IMR-90 (cell line): ENCODE measurements around the gene RBFOX2. TPM values are rescaled to one million over a fixed set of nuclear protein-coding genes. Genes with fewer than 3 reads are reported as not detected.

Experiments used
- ATAC-seq: fragments of 200-7000 bp; cut with Tn5 transposase; 2 replicates; pipeline ENCODE4 v1.9.1; 2020; ENCODE audit warnings: low read depth, mild to moderate bottlenecking, moderate library complexity
- BruUV-seq: library from RNA; stranded (reverse); fragments of 400-500 nt; replicated peaks from 2 replicates; lab custom pipeline; 2021; lab: Mats Ljungman, UMichigan
- CTCF ChIA-PET: fragments of 300-600 bp; formaldehyde crosslinking; extraction: SDS; loops from one replicate; lab custom pipeline; 2021; ENCODE audit warnings: antibody characterized with exemption; lab: Yijun Ruan, JAX
- POLR2A ChIA-PET: fragments of 300-600 bp; sonication (Branson Sonifier 250); formaldehyde crosslinking; loops from one replicate; lab custom pipeline; 2022; ENCODE audit warnings: antibody characterized with exemption; ENCODE audit not compliant: unreplicated experiment; lab: Charles Lee
- DNase-seq: peaks from one replicate; pipeline ENCODE4 v3.0.0; 2013
- H2AFZ ChIP-seq: replicated peaks from 2 replicates; pipeline ENCODE3; 2013; ENCODE audit warnings: low read length, mild to moderate bottlenecking; ENCODE audit not compliant: poor library complexity
- H2AK5ac ChIP-seq: 2 replicates; pipeline ENCODE4 v1.6.1; 2013; ENCODE audit warnings: low read depth, low read length, inconsistent platforms
- H2AK9ac ChIP-seq: replicated peaks from 2 replicates; pipeline ENCODE3; 2013; ENCODE audit warnings: mild to moderate bottlenecking, low read depth, low read length, moderate library complexity; ENCODE audit not compliant: poor library complexity
- H2BK120ac ChIP-seq: 2 replicates; pipeline ENCODE4 v1.6.1; 2013; ENCODE audit warnings: low read depth, low read length, inconsistent platforms
- H2BK15ac ChIP-seq: 3 replicates; pipeline ENCODE4 v1.6.1; 2013; ENCODE audit warnings: low read depth, low read length, inconsistent platforms
- H2BK20ac ChIP-seq: 2 replicates; pipeline ENCODE4 v1.6.1; 2013; ENCODE audit warnings: low read depth, mild to moderate bottlenecking, inconsistent platforms, low read length, moderate library complexity
- H2BK5ac ChIP-seq: 2 replicates; pipeline ENCODE4 v1.6.1; 2013; ENCODE audit warnings: mild to moderate bottlenecking, low read depth, low read length, inconsistent platforms; ENCODE audit not compliant: poor library complexity, severe bottlenecking
- H3K14ac ChIP-seq: replicated peaks from 2 replicates; pipeline ENCODE4 v1.6.1; 2013; ENCODE audit warnings: low read depth, low read length, inconsistent platforms
- H3K18ac ChIP-seq: 2 replicates; pipeline ENCODE4 v1.6.1; 2013; ENCODE audit warnings: low read depth, low read length, control low read depth
- H3K23ac ChIP-seq: 2 replicates; pipeline ENCODE4 v1.6.1; 2013; ENCODE audit warnings: low read depth, low read length, inconsistent platforms
- H3K27ac ChIP-seq: 2 replicates; pipeline ENCODE4 v1.5.1; 2013; ENCODE audit warnings: mild to moderate bottlenecking, control low read depth, low read length; ENCODE audit not compliant: insufficient read depth
- H3K27me3 ChIP-seq: 2 replicates; pipeline ENCODE4 v1.6.1; 2013; ENCODE audit warnings: low read length; ENCODE audit not compliant: control insufficient read depth, insufficient read depth
- H3K36me3 ChIP-seq: 2 replicates; pipeline ENCODE4 v1.6.1; 2013; ENCODE audit warnings: low read length, mixed read lengths; ENCODE audit not compliant: control insufficient read depth, insufficient read depth
- H3K4ac ChIP-seq: 2 replicates; pipeline ENCODE4 v1.6.1; 2013; ENCODE audit warnings: low read depth, low read length, inconsistent platforms
- H3K4me1 ChIP-seq: 2 replicates; pipeline ENCODE4 v1.6.1; 2013; ENCODE audit warnings: low read length, mixed read lengths; ENCODE audit not compliant: control insufficient read depth, insufficient read depth
- H3K4me2 ChIP-seq: 2 replicates; pipeline ENCODE4 v1.6.1; 2013; ENCODE audit warnings: low read depth, mild to moderate bottlenecking, control low read depth, low read length, moderate library complexity
- H3K4me3 ChIP-seq: 2 replicates; pipeline ENCODE4 v1.5.1; 2013; ENCODE audit warnings: low read depth, mild to moderate bottlenecking, control low read depth, low read length, moderate library complexity; ENCODE audit not compliant: insufficient read depth
- H3K56ac ChIP-seq: 2 replicates; pipeline ENCODE4 v1.6.1; 2013; ENCODE audit warnings: low read length, inconsistent platforms; ENCODE audit not compliant: insufficient read depth; ENCODE audit errors: extremely low read depth
- H3K79me1 ChIP-seq, 2 experiments: 2 replicates each; pipeline ENCODE4 v1.6.1; 2013; ENCODE audit warnings: low read length in 2 of 2, inconsistent platforms in 1 of 2, low read depth in 1 of 2
- H3K9ac ChIP-seq: 2 replicates; pipeline ENCODE4 v1.6.1; 2013; ENCODE audit warnings: low read depth, low read length, control low read depth
- H3K9me1 ChIP-seq: 2 replicates; pipeline ENCODE4 v1.6.1; 2013; ENCODE audit warnings: low read length, inconsistent platforms; ENCODE audit not compliant: insufficient read depth
- H3K9me3 ChIP-seq: 2 replicates; pipeline ENCODE4 v1.6.1; 2013; ENCODE audit warnings: low read length; ENCODE audit not compliant: control insufficient read depth, insufficient read depth
- H4K20me1 ChIP-seq: 2 replicates; pipeline ENCODE4 v1.6.1; 2013; ENCODE audit warnings: low read length, inconsistent platforms; ENCODE audit not compliant: insufficient read depth
- H4K5ac ChIP-seq: 2 replicates; pipeline ENCODE4 v1.6.1; 2013; ENCODE audit warnings: mild to moderate bottlenecking, low read depth, low read length, control low read depth
- H4K8ac ChIP-seq, 2 experiments: 2 replicates each; pipeline ENCODE4 v1.6.1; 2013; ENCODE audit warnings: low read depth in 2 of 2, low read length in 2 of 2, control low read depth in 1 of 2, inconsistent platforms in 1 of 2
- H4K91ac ChIP-seq: 2 replicates; pipeline ENCODE4 v1.6.1; 2013; ENCODE audit warnings: low read depth, low read length, inconsistent platforms; ENCODE audit not compliant: insufficient read depth
- CEBPB ChIP-seq: IDR thresholded peaks from 2 replicates; pipeline ENCODE4 v1.6.1; 2012; ENCODE audit warnings: low read depth, low read length, improper control_type of control experiment
- CHD1 ChIP-seq: IDR thresholded peaks from 2 replicates; pipeline ENCODE4 v1.6.1; 2012; ENCODE audit warnings: low read depth, low read length, improper control_type of control experiment
- RAD21 ChIP-seq: IDR thresholded peaks from 2 replicates; pipeline ENCODE4 v1.6.1; 2012; ENCODE audit warnings: low read length, improper control_type of control experiment
- WGBS, 2 experiments: methylation state at CpG; one replicate each; pipeline versions ENCODE4 v1.1.5 to v1.1.7; 2013; ENCODE audit warnings: missing lambda C conversion rate in 2 of 2; ENCODE audit not compliant: insufficient read length in 1 of 2; ENCODE audit errors: extremely low coverage in 2 of 2; 5-methylcytosine and 5-hydroxymethylcytosine counted together
- dilution Hi-C: fragments of 300-500 bp; cut with HindIII; formaldehyde crosslinking; loops from one replicate; pipeline ENCODE4 v1.14.3; 2018; ENCODE audit warnings: low sequenced_read_pairs; ENCODE audit not compliant: unreplicated experiment
- in situ Hi-C: fragments of 300-500 bp; cut with MboI; formaldehyde crosslinking; loops from 3 replicates; pipeline ENCODE4 v1.14.3; 2019; ENCODE audit warnings: low sequenced_read_pairs, inconsistent platforms, mixed read lengths
- intact Hi-C: fragments of 100-400 bp; cut with micrococcal nuclease; formaldehyde crosslinking; loops from 2 replicates; pipeline ENCODE4 v1.10.0; 2022
- polyA plus RNA-seq, 3 experiments: library from polyadenylated mRNA; depleted of rRNA; stranded (reverse); fragments of >200 nt; gene quantifications; 2 replicates each; pipeline ENCODE4 v1.2.3, GENCODE V29; 2012; ENCODE audit warnings: low replicate concordance in 1 of 3
- total RNA-seq: library from RNA; depleted of rRNA; stranded (reverse); fragments of >200 nt; gene quantifications from 2 replicates; pipeline ENCODE4 v1.2.3, GENCODE V29; 2012
- TF ChIP-seq, protein P1 (sequence below): fragments of 150-350 bp; IDR thresholded peaks from 2 replicates; pipeline ENCODE4 v1.6.1; 2017; ENCODE audit warnings: mild to moderate bottlenecking, antibody characterized with exemption, low read length, low read depth

RBFOX2 gene
- total and polyA plus RNA-seq, 2 of the 4 experiments (the other 2 are of a cell fraction), result 146 to 178 TPM

DNA sequence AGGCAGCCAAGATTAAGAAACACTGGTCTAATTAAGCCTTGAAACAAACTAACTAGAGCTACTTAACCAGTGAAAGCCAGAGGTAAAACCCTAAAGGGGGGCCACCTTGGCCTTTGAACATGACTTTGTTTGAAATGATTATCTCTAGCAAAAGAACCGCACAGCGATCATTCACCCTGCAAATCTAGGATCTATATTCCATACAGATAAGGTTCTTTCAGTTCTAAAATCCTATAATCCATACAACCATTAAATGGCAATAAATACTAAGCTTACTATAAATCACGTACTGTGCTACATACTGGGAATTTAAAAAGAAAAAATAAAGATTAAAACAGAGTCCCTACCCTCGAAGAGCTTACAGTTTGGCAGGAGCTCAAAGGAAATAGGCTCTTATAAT is 40.6 kb downstream of the RBFOX2 start:
- no peaks in the 10 kb centered on the region for H3K27me3 ChIP-seq
- H3K36me3 ChIP-seq, result no peaks in the 10 kb centered on the region
- H4K8ac ChIP-seq, result no peak overlapping the region
- H3K9me1 ChIP-seq, result peaks cover 11% of the 10 kb centered on the region; the same call in 1 of the 2 replicates
- no peak overlapping the region for H3K18ac ChIP-seq
- no peak overlapping the region for H3K56ac ChIP-seq
- dilution Hi-C loops, result no loop called here
- H3K4me1 ChIP-seq, result peaks cover 22% of the 10 kb centered on the region
- no peak overlapping the region for H3K4me3 ChIP-seq
- no CpG with 5 or more reads among the region's 4 CpGs for WGBS, 2 experiments
- H3K9ac ChIP-seq, result no peak overlapping the region
- H2AK9ac ChIP-seq, result no peak overlapping the region
- BruUV-seq, result no TSS peak
- H4K91ac ChIP-seq, result no peak overlapping the region
- H4K5ac ChIP-seq, result no peak overlapping the region
- POLR2A ChIA-PET, result no interaction called here
- peaks cover 4% of the 10 kb centered on the region; the same call in 1 of the 2 replicates for H4K20me1 ChIP-seq
- no peak overlapping the region for H3K23ac ChIP-seq
- no peak overlapping the region for H2BK20ac ChIP-seq
- no peak overlapping the region for H3K4ac ChIP-seq
- TF ChIP-seq RAD21, result no peak
- TF ChIP-seq CEBPB, result no peak
- TF ChIP-seq, protein P1, sequence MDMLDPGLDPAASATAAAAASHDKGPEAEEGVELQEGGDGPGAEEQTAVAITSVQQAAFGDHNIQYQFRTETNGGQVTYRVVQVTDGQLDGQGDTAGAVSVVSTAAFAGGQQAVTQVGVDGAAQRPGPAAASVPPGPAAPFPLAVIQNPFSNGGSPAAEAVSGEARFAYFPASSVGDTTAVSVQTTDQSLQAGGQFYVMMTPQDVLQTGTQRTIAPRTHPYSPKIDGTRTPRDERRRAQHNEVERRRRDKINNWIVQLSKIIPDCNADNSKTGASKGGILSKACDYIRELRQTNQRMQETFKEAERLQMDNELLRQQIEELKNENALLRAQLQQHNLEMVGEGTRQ, result no peak
- no peak for TF ChIP-seq CHD1
- peaks cover 57 to 91% of the 10 kb centered on the region in 2 experiments for H3K79me1 ChIP-seq
- in situ Hi-C loops, result no loop called here
- H3K27ac ChIP-seq, result no peak overlapping the region
- no peak overlapping the region for H3K14ac ChIP-seq
- CTCF ChIA-PET, result interaction anchor here (1.4 kb wide), 1 partner anchor 78 kb away, joined by 5 read pairs; no protein-coding TSS in a partner anchor
- H2BK15ac ChIP-seq, result no peak overlapping the region
- H2BK5ac ChIP-seq, result no peak overlapping the region
- no peak overlapping the region for H2AK5ac ChIP-seq
- H3K9me3 ChIP-seq, result no peaks in the 10 kb centered on the region
- no peak overlapping the region for H2AFZ ChIP-seq
- ATAC-seq (no peak), DNase-seq (no peak)
- no peak overlapping the region for H2BK120ac ChIP-seq
- no peak overlapping the region for H3K4me2 ChIP-seq
- intact Hi-C loops, result no loop called here
